H9 (cell line): ENCODE measurements around the gene ARL13B. TPM values are rescaled to one million over a fixed set of nuclear protein-coding genes. Genes with fewer than 3 reads are reported as not detected.

Experiments
- DNase-seq: peaks from one replicate; pipeline ENCODE4 v3.0.0-alpha.2; 2017
- H2AFZ ChIP-seq: one replicate; pipeline ENCODE4 v1.6.1; 2013; ENCODE audit warnings: mild to moderate bottlenecking, low read length, control low read depth, moderate library complexity
- H2AK5ac ChIP-seq: 2 replicates; pipeline ENCODE4 v1.6.1; 2013; ENCODE audit warnings: low read length, control low read depth, mixed read lengths; ENCODE audit not compliant: insufficient read length
- H2BK120ac ChIP-seq: one replicate; pipeline ENCODE4 v1.6.1; 2013; ENCODE audit warnings: low read depth, mild to moderate bottlenecking, low read length, control low read depth, inconsistent platforms; ENCODE audit not compliant: poor library complexity, severe bottlenecking
- H2BK12ac ChIP-seq: 2 replicates; pipeline ENCODE4 v1.6.1; 2013; ENCODE audit warnings: low read length, control low read depth, mixed read lengths, low read depth; ENCODE audit not compliant: insufficient read length
- H2BK15ac ChIP-seq: 2 replicates; pipeline ENCODE4 v1.6.1; 2013; ENCODE audit warnings: low read depth, low read length, control low read depth
- H2BK20ac ChIP-seq: one replicate; pipeline ENCODE4 v1.6.1; 2013; ENCODE audit warnings: low read depth, mild to moderate bottlenecking, low read length, control low read depth, inconsistent platforms; ENCODE audit not compliant: poor library complexity, severe bottlenecking
- H2BK5ac ChIP-seq: 2 replicates; pipeline ENCODE4 v1.6.1; 2013; ENCODE audit warnings: low read length, control low read depth, mixed read lengths; ENCODE audit not compliant: insufficient read length
- H3K14ac ChIP-seq: 2 replicates; pipeline ENCODE4 v1.6.1; 2013; ENCODE audit warnings: low read length, control low read depth; ENCODE audit not compliant: insufficient read depth
- H3K18ac ChIP-seq: 2 replicates; pipeline ENCODE4 v1.6.1; 2013; ENCODE audit warnings: low read depth, mild to moderate bottlenecking, mixed read lengths, low read length, control low read depth; ENCODE audit not compliant: insufficient read length
- H3K23ac ChIP-seq: 2 replicates; pipeline ENCODE4 v1.6.1; 2013; ENCODE audit warnings: low read length, control low read depth, mixed read lengths, low read depth; ENCODE audit not compliant: insufficient read length
- H3K23me2 ChIP-seq: 2 replicates; pipeline ENCODE4 v1.6.1; 2013; ENCODE audit warnings: low read depth, mild to moderate bottlenecking, mixed read lengths, low read length, control low read depth; ENCODE audit not compliant: insufficient read length, poor library complexity, severe bottlenecking
- H3K27ac ChIP-seq: 2 replicates; pipeline ENCODE4 v1.5.1; 2013; ENCODE audit warnings: low read length, control low read depth, mixed read lengths, low read depth; ENCODE audit not compliant: insufficient read length
- H3K27me3 ChIP-seq: 2 replicates; pipeline ENCODE4 v1.6.1; 2013; ENCODE audit warnings: low read length, control low read depth, inconsistent platforms; ENCODE audit not compliant: insufficient read depth
- H3K4ac ChIP-seq: 2 replicates; pipeline ENCODE4 v1.6.1; 2013; ENCODE audit warnings: low read depth, mild to moderate bottlenecking, control low read depth, inconsistent platforms, low read length, moderate library complexity
- H3K4me1 ChIP-seq: 2 replicates; pipeline ENCODE4 v1.6.1; 2013; ENCODE audit warnings: low read length, control low read depth, inconsistent platforms; ENCODE audit not compliant: insufficient read depth
- H3K4me2 ChIP-seq: 2 replicates; pipeline ENCODE4 v1.6.1; 2013; ENCODE audit warnings: low read length, control low read depth, mixed read lengths; ENCODE audit not compliant: insufficient read length, insufficient read depth
- H3K56ac ChIP-seq: 2 replicates; pipeline ENCODE4 v1.6.1; 2013; ENCODE audit warnings: low read depth, mild to moderate bottlenecking, mixed read lengths, low read length, control low read depth; ENCODE audit not compliant: insufficient read length
- H3K79me1 ChIP-seq: 2 replicates; pipeline ENCODE4 v1.6.1; 2013; ENCODE audit warnings: low read depth, mild to moderate bottlenecking, moderate library complexity, low read length, control low read depth, inconsistent platforms; ENCODE audit not compliant: insufficient read depth, poor library complexity, severe bottlenecking
- H3K79me2 ChIP-seq: 2 replicates; pipeline ENCODE4 v1.6.1; 2013; ENCODE audit warnings: low read length, control low read depth, inconsistent platforms; ENCODE audit not compliant: insufficient read depth
- H3K9ac ChIP-seq: 2 replicates; pipeline ENCODE4 v1.6.1; 2013; ENCODE audit warnings: low read length, control low read depth, mixed read lengths; ENCODE audit not compliant: insufficient read length; ENCODE audit errors: extremely low read depth
- H3K9me3 ChIP-seq: one replicate; pipeline ENCODE4 v1.6.1; 2013; ENCODE audit warnings: low read depth, low read length, inconsistent platforms; ENCODE audit not compliant: control insufficient read depth
- H3T11ph ChIP-seq: one replicate; pipeline ENCODE4 v1.6.1; 2013; ENCODE audit warnings: mild to moderate bottlenecking, low read length, control low read depth, inconsistent platforms
- H4K20me1 ChIP-seq: one replicate; pipeline ENCODE4 v1.6.1; 2013; ENCODE audit not compliant: control insufficient read depth, insufficient read length, insufficient read depth
- H4K5ac ChIP-seq: 2 replicates; pipeline ENCODE4 v1.6.1; 2013; ENCODE audit warnings: low read depth, mild to moderate bottlenecking, mixed read lengths, low read length, control low read depth; ENCODE audit not compliant: insufficient read length
- H4K8ac ChIP-seq: replicated peaks from 2 replicates; pipeline ENCODE4 v1.6.1; 2013; ENCODE audit warnings: low read length, control low read depth, mixed read lengths, low read depth; ENCODE audit not compliant: insufficient read length
- H4K91ac ChIP-seq: 2 replicates; pipeline ENCODE4 v1.6.1; 2013; ENCODE audit warnings: low read depth, mild to moderate bottlenecking, moderate library complexity, mixed read lengths, low read length, control low read depth; ENCODE audit not compliant: insufficient read length
- H3K27ac Mint-ChIP-seq, 3 experiments: 2 replicates in 2 of 3; 3 replicates in 1 of 3; pipeline ENCODE4 v1.8.0; 2020 to 2021; ENCODE audit warnings: mixed read lengths in 3 of 3, mild to moderate bottlenecking in 1 of 3, moderate library complexity in 1 of 3
- H3K27me3 Mint-ChIP-seq: 2 replicates; pipeline ENCODE4 v1.8.0; 2021; ENCODE audit warnings: low read depth, mild to moderate bottlenecking, moderate library complexity, mixed read lengths
- H3K36me3 Mint-ChIP-seq, 3 experiments: 2 replicates in 2 of 3; 3 replicates in 1 of 3; pipeline ENCODE4 v1.8.0; 2020 to 2021; ENCODE audit warnings: low read depth in 3 of 3, mixed read lengths in 3 of 3; ENCODE audit not compliant: insufficient read depth in 1 of 3
- H3K4me1 Mint-ChIP-seq, 2 experiments: 2 replicates each; pipeline ENCODE4 v1.8.0; 2020; ENCODE audit warnings: mixed read lengths in 2 of 2
- H3K4me3 Mint-ChIP-seq, 2 experiments: 2 replicates in 1 of 2; 3 replicates in 1 of 2; pipeline ENCODE4 v1.8.0; 2020 to 2021; ENCODE audit warnings: mild to moderate bottlenecking in 2 of 2, mixed read lengths in 2 of 2, moderate library complexity in 1 of 2
- H3K9me3 Mint-ChIP-seq, 2 experiments: 2 replicates in 1 of 2; 3 replicates in 1 of 2; pipeline ENCODE4 v1.8.0; 2020; ENCODE audit warnings: mild to moderate bottlenecking in 2 of 2, mixed read lengths in 2 of 2, moderate library complexity in 1 of 2
- WGBS: extraction: QIAGEN DNeasy Blood & Tissue Kit; methylation state at CpG from one replicate; pipeline ENCODE4 v1.1.7; 2013; ENCODE audit warnings: missing lambda C conversion rate, low lambda C conversion rate, mixed read lengths; ENCODE audit not compliant: insufficient read length; ENCODE audit errors: extremely low coverage; 5-methylcytosine and 5-hydroxymethylcytosine counted together
- total RNA-seq: library from RNA; stranded (reverse); gene quantifications from 2 replicates; pipeline ENCODE4 v1.2.1, GENCODE V29; 2021
- TF ChIP-seq, protein P1 (sequence below): fragments of 200-600 bp; sonication (generic); conservative IDR thresholded peaks from 3 replicates; pipeline ENCODE4 v1.8.0; 2021; ENCODE audit warnings: antibody characterized with exemption, mild to moderate bottlenecking

The ARL13B gene
- total RNA-seq, 1 experiment from 2014 or later = 7.9 TPM

DNA sequence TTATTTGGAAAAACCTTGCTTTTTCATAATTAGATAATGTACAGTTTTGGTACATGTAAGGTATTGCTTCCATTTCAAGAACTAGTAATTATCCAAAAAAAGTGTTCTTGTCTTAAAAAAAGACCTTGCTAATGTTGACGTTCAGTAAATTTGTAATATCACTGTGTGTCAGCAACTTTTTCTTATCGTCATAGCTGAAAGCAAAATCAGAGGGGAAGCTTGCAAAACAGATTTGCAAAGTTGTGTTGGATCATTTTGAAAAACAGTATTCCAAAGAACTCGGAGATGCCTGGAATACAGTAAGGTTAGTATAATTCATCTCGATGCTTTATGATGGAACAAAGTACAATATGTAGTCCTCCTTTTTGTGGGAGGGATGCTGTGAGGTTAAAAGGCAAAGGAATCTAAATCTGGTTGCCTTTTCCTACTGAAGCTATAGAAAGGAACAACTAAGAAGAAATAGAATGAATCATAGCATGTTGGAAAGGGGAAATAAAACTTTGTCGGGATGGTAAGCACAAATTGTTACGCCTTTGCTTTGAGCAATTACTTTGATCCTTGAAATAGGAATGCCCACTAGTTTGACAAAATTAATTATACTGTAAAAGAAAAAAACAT lies 84.4 kb downstream of the ARL13B start:
- Histone ChIP-seq H3K9ac (no peak overlapping the region), H3K4ac (no peak overlapping the region), H3K9me3 (no peaks in the 10 kb centered on the region), H3K27me3 (no peaks in the 10 kb centered on the region), H3K27ac (no peak overlapping the region), H4K8ac (no peak overlapping the region), H4K91ac (no peak overlapping the region), H3K23me2 (peaks cover 8% of the 10 kb centered on the region), H3K14ac (no peak overlapping the region), H2BK12ac (no peak overlapping the region), H2AFZ (no peak overlapping the region), H4K20me1 (no peaks in the 10 kb centered on the region), H3K79me2 (no peaks in the 10 kb centered on the region; the same call in 1 of the 2 replicates), H3K4me1 (no peaks in the 10 kb centered on the region; the same call in none of the 2 replicates), H4K5ac (no peak overlapping the region), H3K4me2 (no peak overlapping the region), H2BK120ac (no peak overlapping the region), H3K23ac (no peak overlapping the region), H2BK5ac (no peak overlapping the region), H3K18ac (no peak overlapping the region), H2BK15ac (no peak overlapping the region), H3K56ac (no peak overlapping the region), H2BK20ac (no peak overlapping the region), H3K79me1 (peaks cover 4% of the 10 kb centered on the region), H3T11ph (no peak overlapping the region), H2AK5ac (no peak overlapping the region)
- WGBS = no CpG with 5 or more reads among the region's 6 CpGs
- Mint-ChIP-seq H3K4me3 (peak overlapping the region; percentile 96 to 98), H3K27me3 (no peaks in the 10 kb centered on the region), H3K36me3 (peaks cover 8 to 15% (median 9%) of the 10 kb centered on the region in 3 experiments; a peak in 6 of 7 replicates), H3K4me1 (peaks cover 5 to 8% of the 10 kb centered on the region in 2 experiments), H3K9me3 (peaks cover 0 to 2% of the 10 kb centered on the region in 2 experiments; a peak in 1 of 5 replicates), H3K27ac (no peak overlapping the region)
- TF ChIP-seq, protein P1, sequence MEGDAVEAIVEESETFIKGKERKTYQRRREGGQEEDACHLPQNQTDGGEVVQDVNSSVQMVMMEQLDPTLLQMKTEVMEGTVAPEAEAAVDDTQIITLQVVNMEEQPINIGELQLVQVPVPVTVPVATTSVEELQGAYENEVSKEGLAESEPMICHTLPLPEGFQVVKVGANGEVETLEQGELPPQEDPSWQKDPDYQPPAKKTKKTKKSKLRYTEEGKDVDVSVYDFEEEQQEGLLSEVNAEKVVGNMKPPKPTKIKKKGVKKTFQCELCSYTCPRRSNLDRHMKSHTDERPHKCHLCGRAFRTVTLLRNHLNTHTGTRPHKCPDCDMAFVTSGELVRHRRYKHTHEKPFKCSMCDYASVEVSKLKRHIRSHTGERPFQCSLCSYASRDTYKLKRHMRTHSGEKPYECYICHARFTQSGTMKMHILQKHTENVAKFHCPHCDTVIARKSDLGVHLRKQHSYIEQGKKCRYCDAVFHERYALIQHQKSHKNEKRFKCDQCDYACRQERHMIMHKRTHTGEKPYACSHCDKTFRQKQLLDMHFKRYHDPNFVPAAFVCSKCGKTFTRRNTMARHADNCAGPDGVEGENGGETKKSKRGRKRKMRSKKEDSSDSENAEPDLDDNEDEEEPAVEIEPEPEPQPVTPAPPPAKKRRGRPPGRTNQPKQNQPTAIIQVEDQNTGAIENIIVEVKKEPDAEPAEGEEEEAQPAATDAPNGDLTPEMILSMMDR = no peak
- DNase-seq = no peak
